GM18508 (cell line): ENCODE results near the gene NOTCH4.

Experiments
- ATAC-seq: cut with Tn5 transposase; IDR thresholded peaks from one replicate; pipeline ENCODE4 v1.9.1; 2021; ENCODE audit warnings: moderate number of reproducible peaks; ENCODE audit not compliant: insufficient read depth, unreplicated experiment

Gene NOTCH4

GRCh38 chr6:32147401-32148132 lies 76.3 kb downstream of the NOTCH4 start:
- no peak for ATAC-seq

- no peak for ATAC-seq
Observed at GRCh38 chr6:32146687-32147086, 77.2 kb downstream of the NOTCH4 start.

- ATAC-seq, result no peak
Observed at GRCh38 chr6:32146287-32146686, 77.6 kb downstream of the NOTCH4 start.
